ENCODE data around the gene ZNF708.

ZNF708 gene

GRCh38 chr19:21328406-21328805 lies 804 bp downstream of the ZNF708 start:
- no peak for TF ChIP-seq CTCF (IDR thresholded peaks at IDR 0.05; ENCODE audit: low read depth, low read length)
- H3K9me3 ChIP-seq, result peaks cover 5% of the 10 kb centered on the region; the same call in 1 of the 2 replicates
- H3K27me3 ChIP-seq, result no peaks in the 10 kb centered on the region
- H3K4me1 ChIP-seq, result no peaks in the 10 kb centered on the region
- peak overlapping the region; percentile 81 for H3K4me3 ChIP-seq (ENCODE audit: low read depth, low read length)
- H3K36me3 ChIP-seq, result peaks cover 11% of the 10 kb centered on the region
- no peak for DNase-seq

GRCh38 chr19:21326169-21326568 lies 3.0 kb downstream of the ZNF708 start:
- TF ChIP-seq CTCF (IDR thresholded peaks at IDR 0.05; ENCODE audit: low read depth, low read length), result no peak
- peaks cover 11% of the 10 kb centered on the region for H3K36me3 ChIP-seq
- no peak for DNase-seq
- no peaks in the 10 kb centered on the region for H3K27me3 ChIP-seq
- H3K4me1 ChIP-seq, result no peaks in the 10 kb centered on the region
- peaks cover 5% of the 10 kb centered on the region; the same call in 1 of the 2 replicates for H3K9me3 ChIP-seq
- no peak overlapping the region for H3K4me3 ChIP-seq (ENCODE audit: low read depth, low read length)

- H3K4me1 ChIP-seq, result no peaks in the 10 kb centered on the region
- no peak for DNase-seq
- peaks cover 5% of the 10 kb centered on the region; the same call in 1 of the 2 replicates for H3K9me3 ChIP-seq
- H3K4me3 ChIP-seq (ENCODE audit: low read depth, low read length), result no peak overlapping the region
- no peaks in the 10 kb centered on the region for H3K27me3 ChIP-seq
- no peak for TF ChIP-seq CTCF (IDR thresholded peaks at IDR 0.05; ENCODE audit: low read depth, low read length)
- H3K36me3 ChIP-seq, result peaks cover 14% of the 10 kb centered on the region
Measured at GRCh38 chr19:21323000-21323399, 6.2 kb downstream of the ZNF708 start.

GRCh38 chr19:21322528-21322927 lies 6.7 kb downstream of the ZNF708 start:
- Histone ChIP-seq H3K36me3 (peaks cover 14% of the 10 kb centered on the region), H3K4me3 (ENCODE audit: low read depth, low read length) (no peak overlapping the region), H3K9me3 (peaks cover 5% of the 10 kb centered on the region; the same call in 1 of the 2 replicates), H3K4me1 (no peaks in the 10 kb centered on the region), H3K27me3 (no peaks in the 10 kb centered on the region)
- TF ChIP-seq CTCF (IDR thresholded peaks at IDR 0.05; ENCODE audit: low read depth, low read length), result no peak
- no peak for DNase-seq

GRCh38 chr19:21321996-21322395 lies 7.2 kb downstream of the ZNF708 start:
- Histone ChIP-seq H3K27me3 (no peaks in the 10 kb centered on the region), H3K36me3 (peaks cover 11% of the 10 kb centered on the region), H3K9me3 (peaks cover 5% of the 10 kb centered on the region; the same call in 1 of the 2 replicates), H3K4me3 (ENCODE audit: low read depth, low read length) (no peak overlapping the region), H3K4me1 (no peaks in the 10 kb centered on the region)
- no peak for DNase-seq
- no peak for TF ChIP-seq CTCF (IDR thresholded peaks at IDR 0.05; ENCODE audit: low read depth, low read length)

- no peak for DNase-seq
- Histone ChIP-seq H3K9me3 (peaks cover 3% of the 10 kb centered on the region; the same call in 1 of the 2 replicates), H3K4me1 (no peaks in the 10 kb centered on the region), H3K4me3 (ENCODE audit: low read depth, low read length) (no peak overlapping the region), H3K36me3 (peaks cover 6% of the 10 kb centered on the region), H3K27me3 (no peaks in the 10 kb centered on the region)
- no peak for TF ChIP-seq CTCF (IDR thresholded peaks at IDR 0.05; ENCODE audit: low read depth, low read length)
Measured at GRCh38 chr19:21321134-21321533, 8.1 kb downstream of the ZNF708 start.
